Measurements from ENCODE around the gene EHMT2.
"Not testable (repeated sequence)": the region's sequence is repeated elsewhere in the genome, so short reads cannot be mapped to it uniquely, and the experiment has no call there.

EHMT2 gene

GRCh38 chr6:31851485-31851832 is 46.0 kb downstream of the EHMT2 start:
- H3K27ac Mint-ChIP-seq: no peak overlapping the region
- no peak overlapping the region for H3K4me3 Mint-ChIP-seq
- peaks cover 7% of the 10 kb centered on the region for H3K27me3 Mint-ChIP-seq (ENCODE audit: low read depth, poor library complexity)
- peaks cover 20% of the 10 kb centered on the region for H3K9me3 Mint-ChIP-seq
- peaks cover 23% of the 10 kb centered on the region for H3K36me3 Mint-ChIP-seq (ENCODE audit: low read depth)
- DNase-seq: no peak
- TF ChIP-seq CTCF (IDR thresholded peaks at IDR 0.05): no peak
- peaks cover 12% of the 10 kb centered on the region for H3K4me1 Mint-ChIP-seq

- no peak for DNase-seq
- peaks cover 7% of the 10 kb centered on the region for H3K27me3 Mint-ChIP-seq (ENCODE audit: low read depth, poor library complexity)
- no peak overlapping the region for H3K4me3 Mint-ChIP-seq
- peaks cover 12% of the 10 kb centered on the region for H3K4me1 Mint-ChIP-seq
- no peak for TF ChIP-seq CTCF (IDR thresholded peaks at IDR 0.05)
- peaks cover 17% of the 10 kb centered on the region for H3K9me3 Mint-ChIP-seq
- H3K27ac Mint-ChIP-seq: peak overlapping the region; percentile 66
- peaks cover 21% of the 10 kb centered on the region for H3K36me3 Mint-ChIP-seq (ENCODE audit: low read depth)
Observed at GRCh38 chr6:31850765-31851484, 46.6 kb downstream of the EHMT2 start.

GRCh38 chr6:31847276-31847978 is 50.1 kb downstream of the EHMT2 start:
- peaks cover 12% of the 10 kb centered on the region for H3K4me1 Mint-ChIP-seq
- peaks cover 6% of the 10 kb centered on the region for H3K36me3 Mint-ChIP-seq (ENCODE audit: low read depth)
- no peak for DNase-seq
- H3K27ac Mint-ChIP-seq: no peak overlapping the region
- peaks cover 9% of the 10 kb centered on the region for H3K27me3 Mint-ChIP-seq (ENCODE audit: low read depth, poor library complexity)
- TF ChIP-seq CTCF (IDR thresholded peaks at IDR 0.05): no peak
- peaks cover under 1% of the 10 kb centered on the region for H3K9me3 Mint-ChIP-seq
- no peak overlapping the region for H3K4me3 Mint-ChIP-seq

- Mint-ChIP-seq H3K4me3 (no peak overlapping the region), H3K27me3 (ENCODE audit: low read depth, poor library complexity) (peaks cover 9% of the 10 kb centered on the region)
Observed at GRCh38 chr6:31844507-31844906, 53.0 kb downstream of the EHMT2 start.

GRCh38 chr6:31842053-31842452 is 55.4 kb downstream of the EHMT2 start:
- H3K4me1 Mint-ChIP-seq: peaks cover 15% of the 10 kb centered on the region
- no peak overlapping the region for H3K4me3 Mint-ChIP-seq
- peak overlapping the region; percentile 51 for H3K27ac Mint-ChIP-seq
- H3K9me3 Mint-ChIP-seq: no peaks in the 10 kb centered on the region
- no peak for DNase-seq
- peaks cover 6% of the 10 kb centered on the region for H3K27me3 Mint-ChIP-seq (ENCODE audit: low read depth, poor library complexity)
- no peak for TF ChIP-seq CTCF (IDR thresholded peaks at IDR 0.05)
- H3K36me3 Mint-ChIP-seq (ENCODE audit: low read depth): peaks cover 39% of the 10 kb centered on the region

More at GRCh38 chr6:31844507-31844906, 53.0 kb downstream of the EHMT2 start:
- DNase-seq: no peak
- H3K27ac Mint-ChIP-seq: peak overlapping the region; percentile 59
- H3K36me3 Mint-ChIP-seq (ENCODE audit: low read depth): peaks cover 22% of the 10 kb centered on the region
- H3K4me1 Mint-ChIP-seq: peaks cover under 1% of the 10 kb centered on the region
- no peaks in the 10 kb centered on the region for H3K9me3 Mint-ChIP-seq
- no peak for TF ChIP-seq CTCF (IDR thresholded peaks at IDR 0.05)

GRCh38 chr6:31839779-31840126 is 57.7 kb downstream of the EHMT2 start:
- H3K27me3 Mint-ChIP-seq (ENCODE audit: low read depth, poor library complexity); DNase-seq; H3K9me3 Mint-ChIP-seq; H3K27ac Mint-ChIP-seq: not testable (repeated sequence)
- Mint-ChIP-seq H3K36me3 (ENCODE audit: low read depth) (peaks cover 55% of the 10 kb centered on the region), H3K4me3 (peak overlapping the region; percentile 62), H3K4me1 (peaks cover 35% of the 10 kb centered on the region)

Data from nephron progenitor cell (in vitro differentiated cells).